GM12892 (cell line): ENCODE measurements around the gene CPS1.

Experiments used
- POLR2A ChIP-seq: IDR thresholded peaks from 2 replicates; pipeline ENCODE4 v1.6.1; 2011; ENCODE audit warnings: low read depth, low read length, control low read depth
- POLR2AphosphoS5 ChIP-seq: IDR thresholded peaks from 2 replicates; pipeline ENCODE4 v1.6.1; 2011; ENCODE audit warnings: low read depth, low read length, control low read depth

GRCh38 chr2:210558708-210559107 is 2.3 kb downstream of the CPS1 start:
- TF ChIP-seq POLR2A (no peak), POLR2AphosphoS5 (no peak)
